Head of caudate nucleus (tissue), 42 donors: ENCODE data around the gene PDE4D.

Experiments
- DNase-seq, 42 donors: peaks; one replicate each; pipeline versions ENCODE4 v3.0.0 to v3.0.0-alpha.2; 2020 to 2021; ENCODE audit warnings: mixed read lengths in 7 of 42
- intact Hi-C: fragments of 100-400 bp; cut with DNase I; formaldehyde crosslinking; loops from one replicate; pipeline ENCODE4 v1.15.0; 2022

PDE4D gene

GRCh38 chr5:59040024-59040803, 853.3 kb downstream of the PDE4D start:
- DNase-seq = no peak
- intact Hi-C loops = no loop called here

GRCh38 chr5:59039296-59040023, 854.1 kb downstream of the PDE4D start:
- DNase-seq = peak in 41 of 42 donors; percentile 30 to 81 (median 57)
- intact Hi-C loops = no loop called here

- DNase-seq = peak in 17 of 42 donors; percentile 2 to 48 (median 16)
These were observed 854.7 kb downstream of the PDE4D start for GRCh38 chr5:59038798-59039295.

GRCh38 chr5:59037941-59038797, 855.4 kb downstream of the PDE4D start:
- intact Hi-C loops = no loop called here

More at GRCh38 chr5:59038798-59039295, 854.7 kb downstream of the PDE4D start:
- intact Hi-C loops = no loop called here

GRCh38 chr5:59037453-59037852, 856.1 kb downstream of the PDE4D start:
- no peak for DNase-seq
- intact Hi-C loops = no loop called here

More at GRCh38 chr5:59037941-59038797, 855.4 kb downstream of the PDE4D start:
- no peak for DNase-seq

- DNase-seq = no peak
- intact Hi-C loops = no loop called here
These were observed 856.5 kb downstream of the PDE4D start for GRCh38 chr5:59037041-59037440.

- intact Hi-C loops = no loop called here
- DNase-seq = no peak
These were observed 857.1 kb downstream of the PDE4D start for GRCh38 chr5:59036274-59036961.

- intact Hi-C loops = no loop called here
- DNase-seq = no peak
These were observed 857.8 kb downstream of the PDE4D start for GRCh38 chr5:59035681-59036080.

GRCh38 chr5:59034498-59035186, 858.9 kb downstream of the PDE4D start:
- DNase-seq = peak in 3 of 42 donors; percentile 8 to 49 (median 9)
- intact Hi-C loops = no loop called here

GRCh38 chr5:59027145-59027907, 866.2 kb downstream of the PDE4D start:
- intact Hi-C loops = no loop called here
- DNase-seq = no peak

- DNase-seq = no peak
- intact Hi-C loops = no loop called here
These were observed 867.8 kb downstream of the PDE4D start for GRCh38 chr5:59025734-59026133.

- peak in 3 of 42 donors; percentile 20 to 53 (median 51) for DNase-seq
- intact Hi-C loops = no loop called here
These were observed 871.5 kb downstream of the PDE4D start for GRCh38 chr5:59021837-59022514.

- DNase-seq = no peak
- intact Hi-C loops = no loop called here
These were observed 872.2 kb downstream of the PDE4D start for GRCh38 chr5:59021286-59021673.

- no peak for DNase-seq
- intact Hi-C loops = no loop called here
These were observed 872.8 kb downstream of the PDE4D start for GRCh38 chr5:59020611-59021285.

GRCh38 chr5:59019078-59019477, 874.4 kb downstream of the PDE4D start:
- DNase-seq = no peak
- intact Hi-C loops = no loop called here

- no peak for DNase-seq
- intact Hi-C loops = no loop called here
These were observed 876.6 kb downstream of the PDE4D start for GRCh38 chr5:59016925-59017324.
